Stimulated activated CD8-positive, alpha-beta memory T cell treated with anti-CD3 and anti-CD28 coated beads, Interleukin-7, amount 100 ng/mL, for 1 hour (primary cell): ENCODE data around the gene INO80B.

ENCODE experiments used
- DNase-seq, 2 donors: peaks; one replicate each; pipeline ENCODE4 v3.0.0-alpha.2; 2020; ENCODE audit warnings: low read depth in 2 of 2

INO80B gene

GRCh38 chr2:74502147-74502719, 47.3 kb downstream of the INO80B start:
- DNase-seq, result no peak

- DNase-seq, result peak in 1 of 2 donors; percentile 22
Measured at GRCh38 chr2:74502720-74503505, 48.0 kb downstream of the INO80B start.

- DNase-seq, result no peak
Measured at GRCh38 chr2:74503506-74504475, 48.9 kb downstream of the INO80B start.

GRCh38 chr2:74504591-74504990, 49.7 kb downstream of the INO80B start:
- DNase-seq, result no peak

- DNase-seq, result no peak
Measured at GRCh38 chr2:74505448-74506246, 50.8 kb downstream of the INO80B start.

- peak; percentile 96 to 99 for DNase-seq
Measured at GRCh38 chr2:74507145-74507925, 52.4 kb downstream of the INO80B start, which contains the start of gene PCGF1. Gene PCGF1 (minus strand): TSS chr2:74507695. CDS start chr2:74507668, 27 bp downstream.
